NT2/D1 (cell line): ENCODE measurements around the gene USP47.
"Not testable (repeated sequence)": the region's sequence is repeated elsewhere in the genome, so short reads cannot be mapped to it uniquely, and the experiment has no call there.

Source experiments
- DNase-seq: peaks from one replicate; pipeline ENCODE4 v3.0.0-alpha.2; 2011; ENCODE audit warnings: low read depth, low spot score
- H3K27me3 ChIP-seq: 2 replicates; pipeline ENCODE4 v1.6.0; 2011; ENCODE audit warnings: mild to moderate bottlenecking; ENCODE audit not compliant: insufficient read length, insufficient read depth
- H3K36me3 ChIP-seq: 2 replicates; pipeline ENCODE4 v1.6.1; 2011; ENCODE audit warnings: mild to moderate bottlenecking, low read length, mixed read lengths; ENCODE audit not compliant: insufficient read depth, insufficient read length
- H3K4me1 ChIP-seq: 2 replicates; pipeline ENCODE4 v1.5.1; 2011; ENCODE audit not compliant: insufficient read depth, insufficient read length
- H3K4me3 ChIP-seq: 2 replicates; pipeline ENCODE4 v1.5.1; 2011; ENCODE audit warnings: low read depth; ENCODE audit not compliant: insufficient read length
- H3K9ac ChIP-seq: 2 replicates; pipeline ENCODE4 v1.6.0; 2011; ENCODE audit warnings: low read depth; ENCODE audit not compliant: insufficient read length
- H3K9me3 ChIP-seq: 2 replicates; pipeline ENCODE4 v1.5.1; 2011; ENCODE audit warnings: mild to moderate bottlenecking, low read length; ENCODE audit not compliant: insufficient read depth
- SUZ12 ChIP-seq: IDR thresholded peaks from 2 replicates; pipeline ENCODE4 v1.6.1; 2011; ENCODE audit not compliant: insufficient read length, insufficient read depth; ENCODE audit errors: extremely low read depth
- YY1 ChIP-seq: IDR thresholded peaks from 2 replicates; pipeline ENCODE4 v1.6.1; 2011; ENCODE audit not compliant: insufficient read length, insufficient read depth
- ZNF274 ChIP-seq: IDR thresholded peaks from 2 replicates; pipeline ENCODE4 v1.6.1; 2011; ENCODE audit warnings: mild to moderate bottlenecking, low read depth, low read length

The USP47 gene

DNA sequence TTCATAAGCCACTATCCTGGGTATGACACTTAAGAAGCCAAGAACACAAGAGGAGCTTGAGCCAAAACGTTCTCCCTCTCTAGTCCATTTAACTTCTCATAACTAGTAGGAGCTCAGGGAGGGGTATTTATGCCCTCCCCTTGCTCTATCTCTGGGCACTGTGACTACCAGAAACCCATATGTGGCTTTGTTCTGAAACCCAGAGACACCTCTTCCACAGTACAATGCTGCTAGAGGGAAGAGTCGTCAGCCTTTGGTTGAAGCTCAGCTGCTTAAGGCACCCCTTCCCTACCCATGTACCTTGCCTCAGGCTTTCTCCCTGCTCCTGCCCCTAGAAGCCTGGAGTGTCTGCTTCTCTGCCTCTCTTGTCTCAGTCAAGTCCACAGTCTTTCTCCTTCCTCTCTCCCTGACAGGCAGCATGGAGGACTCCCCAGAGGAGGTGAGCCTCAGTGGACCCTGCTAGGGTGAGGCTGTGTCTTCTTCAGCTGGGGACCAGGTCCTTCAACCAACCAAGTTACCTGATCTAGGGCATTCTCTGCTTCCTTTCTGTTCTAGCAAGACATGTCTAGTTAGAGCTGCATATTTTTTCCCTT is 23.1 kb upstream of the USP47 start:
- H3K36me3 ChIP-seq: no peaks in the 10 kb centered on the region
- no peak overlapping the region for H3K9ac ChIP-seq
- no peak overlapping the region for H3K4me3 ChIP-seq
- H3K9me3 ChIP-seq: no peaks in the 10 kb centered on the region
- no peaks in the 10 kb centered on the region for H3K27me3 ChIP-seq
- TF ChIP-seq YY1 (no peak), ZNF274 (no peak), SUZ12 (no peak)
- DNase-seq: no peak
- H3K4me1 ChIP-seq: no peaks in the 10 kb centered on the region

- no peaks in the 10 kb centered on the region for H3K27me3 ChIP-seq
- no peaks in the 10 kb centered on the region for H3K4me1 ChIP-seq
- no peak overlapping the region for H3K9ac ChIP-seq
- H3K4me3 ChIP-seq: no peak overlapping the region
- no peak for DNase-seq
- H3K36me3 ChIP-seq: no peaks in the 10 kb centered on the region
- TF ChIP-seq YY1: no peak
- no peak for TF ChIP-seq ZNF274
- TF ChIP-seq SUZ12: no peak
- peaks cover 10% of the 10 kb centered on the region; the same call in 1 of the 2 replicates for H3K9me3 ChIP-seq
Measured at GRCh38 chr11:11821899-11822298, 19.9 kb upstream of the USP47 start.

DNA sequence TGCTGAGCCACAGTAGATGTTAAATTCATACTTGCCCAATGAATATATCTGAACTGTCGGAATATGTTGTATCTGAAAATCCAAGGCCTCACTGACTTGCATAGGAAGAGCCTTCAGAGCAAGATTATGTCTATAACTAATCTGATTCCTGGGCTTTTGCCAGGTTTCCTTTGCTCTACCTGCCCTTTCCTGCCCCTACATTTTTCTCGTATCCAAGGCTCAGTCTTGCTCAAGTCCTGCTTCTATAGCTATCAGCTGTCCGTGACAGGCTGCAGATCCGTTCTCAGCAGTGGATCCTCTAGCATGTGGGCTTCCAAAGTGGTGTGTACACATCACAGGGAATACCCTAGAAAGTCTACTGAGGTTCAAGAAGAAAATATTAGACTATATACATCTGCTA is 18.8 kb upstream of the USP47 start:
- DNase-seq: no peak
- no peak for TF ChIP-seq YY1
- TF ChIP-seq SUZ12: no peak
- no peak for TF ChIP-seq ZNF274

DNA sequence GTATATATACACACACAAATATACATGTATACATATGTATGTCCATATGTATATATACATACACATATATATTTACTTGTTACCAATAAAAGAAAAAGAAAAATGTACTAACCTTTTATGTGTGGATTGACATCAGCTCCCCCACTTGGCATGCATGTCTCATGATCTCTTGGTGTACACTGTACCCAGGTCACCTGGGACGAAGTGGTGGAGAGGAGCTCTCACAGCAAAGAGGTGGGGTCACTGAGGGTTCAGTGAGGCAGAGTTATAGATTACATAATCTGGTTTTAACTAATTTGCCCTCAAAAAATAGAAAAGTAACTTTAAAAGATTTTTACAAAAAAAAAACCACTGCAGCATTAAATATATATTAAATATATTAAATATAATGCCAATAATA is 15.5 kb upstream of the USP47 start:
- Histone ChIP-seq H3K4me1 (no peaks in the 10 kb centered on the region), H3K9me3 (peaks cover 10% of the 10 kb centered on the region; the same call in 1 of the 2 replicates), H3K9ac (no peak overlapping the region), H3K36me3 (no peaks in the 10 kb centered on the region), H3K4me3 (no peak overlapping the region), H3K27me3 (no peaks in the 10 kb centered on the region)
- TF ChIP-seq YY1: no peak
- TF ChIP-seq ZNF274: no peak
- no peak for TF ChIP-seq SUZ12
- no peak for DNase-seq

More for the DNA sequence above, 18.8 kb upstream of the USP47 start:
- Histone ChIP-seq H3K36me3 (no peaks in the 10 kb centered on the region), H3K9ac (no peak overlapping the region), H3K27me3 (no peaks in the 10 kb centered on the region), H3K4me1 (no peaks in the 10 kb centered on the region), H3K9me3 (peaks cover 10% of the 10 kb centered on the region; the same call in 1 of the 2 replicates), H3K4me3 (no peak overlapping the region)

GRCh38 chr11:11827272-11827671 is 14.5 kb upstream of the USP47 start:
- TF ChIP-seq ZNF274 (no peak), SUZ12 (no peak), YY1 (no peak)
- no peak for DNase-seq
- H3K9me3 ChIP-seq: peaks cover 10% of the 10 kb centered on the region; the same call in 1 of the 2 replicates
- H3K9ac ChIP-seq: no peak overlapping the region
- H3K4me1 ChIP-seq: no peaks in the 10 kb centered on the region
- no peaks in the 10 kb centered on the region for H3K36me3 ChIP-seq
- no peak overlapping the region for H3K4me3 ChIP-seq
- no peaks in the 10 kb centered on the region for H3K27me3 ChIP-seq

DNA sequence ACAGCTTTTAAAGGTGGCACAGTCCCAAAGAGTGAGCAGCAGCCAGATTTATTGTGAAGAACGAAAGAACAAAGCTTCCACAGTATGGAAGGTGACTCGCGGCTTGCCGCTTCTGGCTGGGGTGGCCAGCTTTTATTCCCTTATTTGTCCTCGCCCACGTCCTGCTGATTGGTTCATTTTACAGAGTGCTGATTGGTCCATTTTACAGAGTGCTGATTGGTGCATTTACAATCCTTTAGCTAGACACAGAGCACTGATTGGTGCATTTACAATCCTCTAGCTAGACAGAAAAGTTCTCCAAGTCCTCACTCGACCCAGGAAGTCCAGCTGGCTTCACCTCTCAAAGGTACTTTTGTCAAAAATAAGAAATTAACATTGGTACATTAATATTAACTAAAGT is 10.4 kb upstream of the USP47 start:
- H3K9ac ChIP-seq, H3K4me1 ChIP-seq, DNase-seq, H3K27me3 ChIP-seq, H3K4me3 ChIP-seq, H3K9me3 ChIP-seq, H3K36me3 ChIP-seq: not testable (repeated sequence)

- H3K4me3 ChIP-seq: no peak overlapping the region
- H3K36me3 ChIP-seq: no peaks in the 10 kb centered on the region
- TF ChIP-seq SUZ12 (no peak), ZNF274 (no peak), YY1 (no peak)
- no peaks in the 10 kb centered on the region for H3K4me1 ChIP-seq
- no peaks in the 10 kb centered on the region for H3K9me3 ChIP-seq
- no peaks in the 10 kb centered on the region for H3K27me3 ChIP-seq
- DNase-seq: no peak
- H3K9ac ChIP-seq: no peak overlapping the region
Measured at GRCh38 chr11:11836676-11837231, 5.0 kb upstream of the USP47 start.
